ENCODE measurements around the gene XKR7.

- TF ChIP-seq CTCF (conservative IDR thresholded peaks at IDR 0.05; ENCODE audit: low read depth, low read length) = no peak
- no peak for TF ChIP-seq EZH2 (IDR thresholded peaks at IDR 0.05; ENCODE audit: low read length, unreplicated experiment)
- TF ChIP-seq EZH2phosphoT487 (IDR thresholded peaks at IDR 0.05; ENCODE audit: borderline replicate concordance, low read length) = no peak
These were observed 42.1 kb downstream of the XKR7 start, which contains the start of gene CCM2L for GRCh38 chr20:32010101-32010500.

Data from PC-3 (cell line).